Kidney (tissue), 14 donors: ENCODE data around the gene PLPP3. TPM values are rescaled to one million over a fixed set of nuclear protein-coding genes. Genes with fewer than 3 reads are reported as not detected.

Experiments
- DNase-seq, 5 donors: peaks; one replicate each; pipeline ENCODE4 v3.0.0-alpha.2; 2013 to 2020
- FAIRE-seq: peaks from 2 replicates; lab custom pipeline; 2012; peaks lifted over from hg19 to GRCh38; lab: Jason Lieb, UNC
- H3K27ac ChIP-seq, 2 donors: one replicate each; pipeline ENCODE4 v1.7.0; 2013; ENCODE audit warnings: low read depth in 2 of 2, low read length in 2 of 2, inconsistent platforms in 1 of 2
- H3K27me3 ChIP-seq: one replicate; pipeline ENCODE4 v1.7.1; 2013; ENCODE audit warnings: low read length, inconsistent platforms; ENCODE audit not compliant: control insufficient read depth, insufficient read depth
- H3K36me3 ChIP-seq, 3 donors: one replicate each; pipeline versions ENCODE4 v1.7.0 to v1.7.1; 2013; ENCODE audit warnings: low read length in 3 of 3, control low read depth in 1 of 3, inconsistent platforms in 1 of 3; ENCODE audit not compliant: insufficient read depth in 3 of 3, control insufficient read depth in 2 of 3
- H3K4me1 ChIP-seq, 3 donors: one replicate each; pipeline versions ENCODE4 v1.7.0 to v1.7.1; 2013; ENCODE audit warnings: low read length in 3 of 3, inconsistent platforms in 1 of 3, low read depth in 1 of 3; ENCODE audit not compliant: control insufficient read depth in 2 of 3, insufficient read depth in 2 of 3
- H3K4me3 ChIP-seq, 3 donors: one replicate each; pipeline versions ENCODE4 v1.7.0 to v1.8.1; 2013; ENCODE audit warnings: low read length in 3 of 3, control low read depth in 1 of 3, inconsistent platforms in 1 of 3
- H3K9ac ChIP-seq, 3 donors: one replicate each; pipeline versions ENCODE4 v1.7.0 to v1.7.1; 2013; ENCODE audit warnings: low read length in 3 of 3, control low read depth in 1 of 3, inconsistent platforms in 1 of 3
- H3K9me3 ChIP-seq, 3 donors: one replicate each; pipeline versions ENCODE4 v1.7.0 to v1.7.1; 2013; ENCODE audit warnings: low read length in 3 of 3, control low read depth in 1 of 3, inconsistent platforms in 1 of 3; ENCODE audit not compliant: control insufficient read depth in 2 of 3, insufficient read depth in 1 of 3
- CTCF ChIP-seq: IDR thresholded peaks from 3 replicates; pipeline ENCODE4 v1.5.1; 2012; ENCODE audit warnings: mild to moderate bottlenecking, moderate library complexity, borderline replicate concordance; ENCODE audit not compliant: insufficient read depth; ENCODE audit errors: extremely low read depth
- intact Hi-C: fragments of 100-400 bp; cut with DNase I; formaldehyde crosslinking; loops from one replicate; pipeline ENCODE4 v1.11.1; 2022
- polyA plus RNA-seq: library from polyadenylated mRNA; stranded (reverse); fragments of 350-450 nt; fragmentation: Illumina TruSeq; extraction: RNeasy Lipid Tissue Mini Kit (QIAGEN cat#74804); gene quantifications from one replicate; pipeline ENCODE4 v1.2.3, GENCODE V29; 2014; ENCODE audit warnings: low read depth, low replicate concordance; ENCODE audit not compliant: insufficient read depth
- total RNA-seq: library from RNA; stranded (reverse); fragmentation: NEBNext Ultra II Directional; extraction: Animal tissue kit (Norgen Biotek cat#: 25700); gene quantifications from one replicate; pipeline ENCODE4 v1.2.1, GENCODE V29; 2021
- donor health status: control.
- donor health status: control.
- donor health status: control.
- donor health status: control.
- donor health status: control.
- donor health status: DM: yes; HTN: yes; CAD: no.
- donor health status: Normal renal cell carcinoma (clear cell type).

The PLPP3 gene
- total and polyA plus RNA-seq, 2 donors from 2014 or later = 100 to 107 TPM

- Histone ChIP-seq H3K9me3 (no peaks in the 10 kb centered on the region), H3K9ac (no peak overlapping the region), H3K36me3 (no peaks in the 10 kb centered on the region), H3K27ac (no peak overlapping the region), H3K4me1 (peaks cover 0 to 16% (median 16%) of the 10 kb centered on the region in 3 donors), H3K4me3 (no peak overlapping the region), H3K27me3 (no peaks in the 10 kb centered on the region)
- DNase-seq = no peak
- TF ChIP-seq CTCF = no peak
- intact Hi-C loops = no loop called here
- no peak for FAIRE-seq
Observed at GRCh38 chr1:56444960-56445646, 134.3 kb downstream of the PLPP3 start.

Other genes with a start within 250 kb of the PLPP3 start
- gene PRKAA2, start 65.8 kb upstream of the PLPP3 start, total RNA-seq = 11.6 TPM
- gene PRKAA2, start 65.8 kb upstream of the PLPP3 start, polyA plus RNA-seq = 7.0 TPM
- 5.5 TPM for gene FYB2, start 239.8 kb upstream of the PLPP3 start, total RNA-seq
- 7.9 TPM for gene FYB2, start 239.8 kb upstream of the PLPP3 start, polyA plus RNA-seq